Activated CD8-positive, alpha-beta memory T cell treated with anti-CD3 and anti-CD28 coated beads for 4 hours (primary cell): Measurements from ENCODE around the gene GLTP.

Experiments
- DNase-seq, 2 donors: peaks; one replicate each; pipeline ENCODE4 v3.0.0-alpha.2; 2020; ENCODE audit warnings: low read depth in 2 of 2

The GLTP gene

DNA sequence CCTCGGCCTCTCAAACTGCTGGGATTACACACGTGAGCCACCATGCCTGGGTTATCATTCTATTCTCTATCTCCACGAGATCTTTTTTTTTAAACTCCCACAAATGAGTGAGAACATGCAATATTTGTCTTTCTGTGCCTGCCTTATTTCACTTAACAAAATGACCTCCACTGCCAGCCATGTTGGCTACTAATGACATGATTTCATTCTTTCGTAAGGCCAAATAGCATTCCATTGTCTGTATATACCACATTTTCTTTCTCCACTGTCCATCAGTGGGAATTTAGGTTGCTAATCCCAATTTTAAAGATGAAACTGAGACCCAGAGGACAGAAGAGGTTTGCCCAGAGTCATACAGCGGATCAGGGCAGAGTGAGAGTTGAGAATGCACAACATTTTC, 36.2 kb downstream of the GLTP start:
- DNase-seq = no peak

DNA sequence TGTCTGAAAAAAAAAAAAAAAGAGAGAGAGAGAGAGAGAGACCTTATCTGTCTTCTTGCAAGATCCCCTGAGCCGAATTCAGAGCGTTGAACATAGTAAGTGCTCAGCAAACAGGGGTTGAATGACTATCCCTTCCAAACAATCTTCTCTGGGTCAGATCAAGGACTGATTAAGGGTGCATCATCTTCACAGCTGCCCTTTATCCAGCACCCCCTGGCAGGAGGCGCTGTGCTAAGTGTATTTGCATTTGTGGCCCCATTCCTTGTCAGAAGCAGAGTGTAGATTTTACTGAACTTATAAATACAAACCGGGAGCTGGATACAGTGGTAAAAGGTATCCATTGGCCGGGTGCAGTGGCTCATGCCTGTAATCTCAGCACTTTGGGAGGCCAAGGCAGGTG, 38.3 kb downstream of the GLTP start:
- no peak for DNase-seq

DNA sequence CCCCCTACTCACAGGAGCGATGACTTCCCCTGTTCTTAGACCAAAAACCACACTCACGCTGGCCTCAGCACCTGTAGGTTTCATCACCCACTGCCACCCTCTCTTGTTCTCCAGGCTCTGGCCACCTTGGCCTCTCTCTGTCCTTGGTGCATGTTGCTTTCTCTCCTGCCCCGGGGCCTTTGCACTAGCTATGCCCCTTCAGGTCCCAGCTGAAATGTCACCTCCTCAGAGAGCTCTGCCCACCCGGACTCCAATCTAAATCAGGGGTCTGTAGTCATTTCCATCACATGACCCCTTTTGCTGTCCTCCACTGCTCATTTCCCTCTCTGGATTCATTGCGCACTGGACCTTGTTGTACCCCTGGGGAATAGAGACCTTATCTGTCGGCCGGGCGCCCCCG, 39.0 kb downstream of the GLTP start:
- no peak for DNase-seq

DNA sequence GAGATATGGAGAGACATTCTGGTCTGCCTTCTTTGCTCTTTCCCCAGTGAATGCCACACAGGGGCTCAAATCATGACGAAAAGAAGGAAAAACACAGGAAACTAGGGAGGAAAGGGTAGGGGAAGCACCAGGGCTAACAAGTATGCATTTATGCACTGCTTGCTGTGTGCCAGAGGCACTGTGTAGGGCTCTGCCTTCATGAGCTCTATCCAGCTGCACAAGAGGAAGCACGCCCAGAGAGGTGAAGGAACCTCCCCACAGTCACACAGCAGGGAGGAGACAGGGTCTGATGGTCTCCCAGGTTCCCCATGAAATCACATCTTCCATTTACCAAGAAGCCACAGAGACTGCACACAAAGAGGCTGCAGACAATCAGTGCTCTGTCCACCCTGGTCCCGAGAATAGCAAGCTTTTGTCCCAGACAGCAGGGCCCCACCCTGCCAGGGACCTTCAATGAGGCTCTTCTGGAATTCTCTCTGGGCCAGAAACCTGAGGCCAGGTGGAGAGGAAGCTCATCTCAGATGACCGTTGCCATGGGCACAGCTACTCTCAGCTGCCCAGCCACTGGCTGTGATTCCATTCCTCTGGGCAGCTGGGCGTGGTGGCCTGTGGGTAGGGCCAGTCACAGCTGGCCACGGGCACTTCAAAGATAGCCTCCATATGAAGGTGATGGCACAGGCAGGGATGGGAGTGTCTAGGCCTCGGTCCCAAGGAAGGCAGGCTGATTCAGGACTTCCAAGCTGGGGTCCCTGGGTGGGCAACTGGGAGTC, 39.9 kb downstream of the GLTP start:
- DNase-seq = no peak

DNA sequence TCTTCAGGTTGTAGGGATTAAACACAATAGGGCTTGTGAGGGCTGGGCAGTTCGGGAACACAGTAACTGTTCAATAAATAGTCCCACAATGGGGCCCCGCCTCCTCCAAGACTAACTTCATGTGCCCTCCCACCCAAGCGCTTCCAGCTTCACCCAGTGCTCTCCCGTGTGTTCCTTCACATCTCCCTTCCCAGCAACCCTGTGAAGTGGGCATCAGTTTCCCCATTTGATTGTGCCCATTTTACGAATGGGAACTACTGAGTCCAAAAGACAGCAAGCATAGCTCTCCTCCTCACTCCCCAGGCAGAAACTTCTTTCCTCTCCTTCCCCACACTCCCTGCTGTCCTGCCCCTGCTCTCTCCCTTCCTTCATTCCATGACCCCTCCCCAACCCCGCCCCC, 40.9 kb downstream of the GLTP start:
- DNase-seq = no peak

DNA sequence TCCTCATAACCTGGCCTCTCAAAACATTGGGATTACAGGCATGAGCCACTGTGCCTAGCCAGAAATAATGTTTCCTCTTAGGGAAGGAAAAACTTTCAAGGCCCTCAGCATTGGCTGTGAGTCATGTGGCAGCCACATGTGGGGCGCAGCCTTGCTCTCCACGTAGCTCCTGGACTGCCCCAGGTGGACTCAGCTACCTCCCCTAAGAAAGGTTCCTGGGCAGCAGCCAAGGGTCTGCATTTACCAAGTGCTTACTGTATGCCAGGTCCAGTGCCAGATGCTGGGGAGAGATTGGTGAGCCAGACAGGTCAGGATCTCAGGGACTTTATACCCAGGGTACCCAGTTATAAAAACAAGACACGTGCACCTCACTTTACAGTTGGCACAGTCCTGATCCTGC, 43.4 kb downstream of the GLTP start:
- DNase-seq = no peak

DNA sequence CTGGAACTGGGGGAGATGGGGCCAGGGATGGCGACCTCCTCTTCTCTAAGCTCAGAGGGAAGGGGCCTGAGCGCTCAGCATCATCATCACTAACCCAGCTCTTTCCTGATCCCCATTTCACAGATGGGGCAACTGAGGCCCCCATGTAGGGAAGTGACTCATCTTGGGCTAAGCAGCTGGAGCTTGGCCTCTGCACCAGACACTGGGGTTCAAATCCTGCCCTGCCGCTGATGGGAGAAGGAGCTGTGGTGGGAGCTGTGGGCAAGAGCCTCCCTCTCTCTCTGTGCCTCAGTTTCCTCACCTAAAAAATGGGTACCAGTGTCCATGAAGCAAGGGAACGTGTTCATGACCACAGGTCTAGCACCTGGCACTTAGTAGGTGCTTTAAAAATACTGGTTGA, 44.5 kb downstream of the GLTP start:
- no peak for DNase-seq

DNA sequence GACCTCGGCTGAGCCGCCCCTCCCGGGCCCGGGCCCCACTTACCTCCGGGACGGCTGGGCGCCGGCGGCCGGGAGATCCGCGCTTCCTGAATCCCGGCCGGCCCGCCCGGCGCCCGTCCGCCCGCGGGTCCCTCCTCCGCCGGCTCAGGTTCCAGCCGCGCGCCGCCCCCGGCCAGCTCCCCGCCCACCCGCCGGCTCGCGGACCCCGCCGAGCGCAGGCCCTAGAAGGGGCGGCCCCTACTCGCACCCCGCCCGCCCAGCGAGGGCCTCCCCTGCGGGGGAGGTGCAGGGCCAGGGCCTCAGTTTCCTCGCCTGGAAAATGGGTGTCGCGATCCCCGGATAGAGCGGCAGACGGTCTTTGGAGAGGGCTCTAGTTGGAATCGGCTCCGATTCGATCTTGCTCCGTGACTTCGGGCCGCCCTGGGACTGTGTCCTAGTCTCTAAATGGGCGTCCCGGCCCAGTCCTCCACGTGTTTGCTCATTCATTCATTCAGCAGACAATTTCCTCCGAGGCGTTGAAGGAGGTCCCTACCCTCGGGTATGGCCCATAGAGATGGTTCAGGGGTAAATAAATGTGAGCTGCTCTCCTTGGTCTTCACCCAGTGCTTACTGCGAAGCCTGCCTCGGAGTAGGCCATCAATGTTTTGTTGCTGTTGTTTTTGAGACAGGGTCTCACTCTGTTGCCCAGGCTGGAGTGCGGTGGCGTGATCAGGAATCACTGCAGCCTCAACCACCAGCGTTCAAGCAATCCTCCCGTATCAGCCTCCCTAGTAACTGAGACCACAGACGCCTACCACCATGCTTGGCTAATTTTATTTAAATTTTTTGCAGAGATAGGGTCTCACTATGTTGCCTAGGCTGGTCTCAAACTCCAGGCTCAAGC, 46.8 kb downstream of the GLTP start, which contains the start of gene TRPV4:
TRPV4 (minus strand) TSS at position 92 of the 883 bp plus-strand sequence. CDS start 18,602 bp downstream, outside the sequence.
- DNase-seq = no peak

DNA sequence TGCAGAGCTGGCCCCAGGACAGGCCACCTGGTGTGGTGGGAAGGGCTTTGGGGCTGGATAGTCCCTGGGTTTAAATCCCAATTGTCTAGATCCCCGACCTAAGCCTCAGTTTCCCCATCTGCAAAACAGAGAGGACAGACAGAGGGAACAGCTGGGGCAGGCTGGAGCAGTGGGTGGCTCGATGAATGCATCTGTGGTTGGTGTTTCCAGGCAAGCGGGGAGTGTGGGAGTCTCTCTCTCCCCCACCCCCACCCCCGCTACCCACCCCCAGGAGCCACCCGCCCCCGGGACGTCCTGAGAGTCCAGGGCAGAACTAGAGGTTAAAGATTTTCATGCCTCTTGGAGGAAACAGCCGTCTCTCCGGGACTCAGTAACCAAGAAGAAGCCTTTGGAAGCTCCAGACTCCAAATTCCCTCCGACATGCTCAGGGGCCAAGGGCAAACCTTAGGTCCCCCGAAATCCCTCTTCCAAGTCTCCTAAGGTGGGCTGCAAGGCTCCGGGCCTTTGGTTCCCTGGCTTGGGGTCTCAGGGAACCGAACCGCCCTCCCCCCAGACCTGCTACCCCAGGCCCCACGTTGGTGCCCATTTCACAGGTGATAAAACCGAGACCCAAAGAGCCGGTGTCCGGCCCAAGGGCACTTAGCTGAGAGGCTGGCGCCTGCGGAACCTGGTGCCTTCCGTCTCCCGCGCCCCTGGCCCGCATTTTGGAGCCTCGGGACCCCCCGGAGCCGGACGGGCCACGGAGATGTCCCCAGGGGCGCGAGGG, 47.6 kb downstream of the GLTP start:
- DNase-seq = no peak

DNA sequence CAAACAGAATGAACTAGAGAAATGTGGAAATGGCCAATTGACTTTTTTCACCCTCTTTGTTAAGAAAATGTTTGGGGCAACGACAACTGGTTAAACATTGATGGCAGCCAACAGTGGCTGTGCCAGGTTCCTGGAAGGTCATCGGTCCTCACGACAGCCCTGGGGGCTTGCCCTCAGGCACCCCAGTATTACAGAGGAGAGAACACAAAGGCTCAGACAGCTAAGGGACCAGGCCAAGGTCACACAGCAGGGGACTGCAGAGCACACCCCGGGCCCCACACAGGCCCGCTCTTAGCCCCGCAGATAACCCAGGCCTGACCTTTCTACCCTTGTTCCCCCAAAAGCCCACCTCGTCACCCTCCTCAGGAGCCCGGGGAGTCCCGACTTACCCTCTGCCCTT, 48.4 kb downstream of the GLTP start:
- no peak for DNase-seq

DNA sequence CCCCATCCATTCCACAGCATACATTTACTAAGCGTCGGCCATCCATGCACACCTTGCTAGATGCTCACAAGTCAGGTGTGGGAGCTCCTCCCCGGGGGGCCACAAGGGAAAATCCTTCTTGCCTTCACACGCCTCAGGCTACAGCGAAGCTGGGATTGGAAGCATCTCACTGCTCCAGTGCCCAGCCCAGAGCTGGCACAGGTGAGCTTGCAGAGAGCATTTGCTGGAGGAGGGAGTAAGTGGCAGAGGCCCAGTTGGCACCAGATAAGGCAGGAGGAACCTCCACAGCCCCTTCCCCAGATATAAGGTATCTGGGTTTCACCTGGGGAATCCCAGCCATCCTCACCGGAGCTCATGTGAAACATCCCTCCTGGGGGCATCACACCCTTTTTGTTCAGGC, 49.0 kb downstream of the GLTP start:
- DNase-seq = no peak

DNA sequence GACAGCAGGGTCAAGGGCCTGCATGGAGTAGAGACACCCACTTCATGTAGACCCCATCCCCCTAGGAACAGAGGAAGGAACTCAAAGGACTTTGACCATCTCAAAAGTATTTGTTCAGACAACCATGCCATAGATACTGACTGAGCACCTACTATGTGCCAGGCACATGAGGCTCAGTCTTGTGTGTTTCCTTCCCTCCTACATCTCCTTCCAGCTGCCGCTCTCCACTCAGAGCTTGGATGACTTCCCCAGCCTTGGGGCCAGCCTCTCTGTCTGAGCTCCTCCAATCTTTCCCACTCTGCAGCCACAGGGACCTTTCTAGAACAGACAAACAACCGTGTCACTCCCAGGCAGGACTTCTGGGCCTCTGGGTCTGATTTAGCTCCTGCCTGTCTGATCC, 49.6 kb downstream of the GLTP start:
- no peak for DNase-seq

DNA sequence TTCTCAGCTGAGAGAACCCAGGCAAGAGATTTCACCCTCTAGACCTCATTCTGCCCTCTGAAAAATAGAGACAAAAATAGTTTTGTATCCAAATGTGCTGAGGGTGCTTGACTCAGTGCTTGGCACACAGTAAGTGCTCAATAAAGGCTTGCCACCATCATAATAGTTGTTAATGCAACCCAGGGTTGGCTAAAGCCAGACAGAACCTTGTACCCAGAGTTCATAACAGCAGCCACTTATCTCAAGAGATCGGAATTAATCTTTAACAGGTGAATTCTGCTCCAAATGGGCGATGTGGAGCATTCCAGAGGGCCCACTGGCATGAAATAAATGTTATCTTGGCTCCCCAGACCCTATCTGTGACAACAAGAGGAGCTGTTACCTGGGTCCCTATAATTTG, 50.1 kb downstream of the GLTP start:
- no peak for DNase-seq

DNA sequence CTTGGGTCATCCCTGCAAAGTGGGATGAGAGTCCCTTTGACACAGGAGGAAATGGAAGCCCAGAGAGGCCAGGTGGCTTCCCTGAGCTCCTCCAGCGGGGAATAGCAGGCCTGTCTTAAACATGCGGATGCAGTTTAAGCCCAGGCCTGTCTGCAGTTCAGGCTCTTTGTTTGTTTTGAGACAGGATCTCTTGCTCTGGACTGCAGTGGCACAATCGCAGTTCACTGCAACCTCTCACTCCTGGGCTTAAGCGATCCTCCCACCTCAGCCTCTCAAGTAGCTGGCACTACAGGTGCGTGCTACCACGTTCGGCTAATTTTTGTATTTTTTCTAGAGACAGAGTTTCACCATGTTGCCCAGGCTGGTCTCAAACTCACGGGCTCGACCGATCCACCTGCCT, 50.7 kb downstream of the GLTP start:
- DNase-seq = no peak

DNA sequence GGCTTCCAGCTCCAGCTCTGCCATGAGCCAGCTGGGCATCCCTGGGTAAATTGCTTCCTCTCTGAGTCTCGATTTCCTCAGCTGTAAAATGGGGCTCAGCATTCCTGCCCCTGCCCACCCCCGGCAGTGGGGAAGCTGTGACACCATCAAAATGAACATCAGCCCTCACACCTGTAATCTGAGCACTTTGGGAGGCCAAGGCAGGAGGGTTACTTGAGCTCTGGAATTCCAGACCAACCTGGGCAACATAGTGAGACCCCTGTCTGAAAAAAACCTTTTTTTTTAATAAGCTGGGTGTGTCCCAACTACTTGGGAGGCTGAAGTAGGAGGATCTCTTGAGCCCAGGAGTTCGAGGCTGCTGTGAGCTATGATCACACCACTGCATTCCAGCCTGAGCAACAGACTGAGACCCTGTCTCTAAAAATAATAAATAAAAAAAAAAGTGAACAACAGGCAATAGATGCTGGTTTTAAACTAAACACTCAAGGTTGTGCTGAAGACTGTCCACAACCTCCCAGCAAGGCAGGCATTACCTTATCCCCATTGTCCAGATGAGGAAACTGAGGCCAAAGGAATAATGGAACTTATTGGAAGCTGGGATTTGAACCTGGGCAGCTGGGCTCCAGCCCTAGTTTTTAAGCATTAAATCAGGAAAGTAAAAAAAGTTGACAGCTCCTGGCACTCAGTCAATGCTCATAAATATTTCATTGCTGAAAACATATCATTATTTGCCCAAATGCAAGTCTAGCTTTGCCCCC, 51.4 kb downstream of the GLTP start:
- no peak for DNase-seq

DNA sequence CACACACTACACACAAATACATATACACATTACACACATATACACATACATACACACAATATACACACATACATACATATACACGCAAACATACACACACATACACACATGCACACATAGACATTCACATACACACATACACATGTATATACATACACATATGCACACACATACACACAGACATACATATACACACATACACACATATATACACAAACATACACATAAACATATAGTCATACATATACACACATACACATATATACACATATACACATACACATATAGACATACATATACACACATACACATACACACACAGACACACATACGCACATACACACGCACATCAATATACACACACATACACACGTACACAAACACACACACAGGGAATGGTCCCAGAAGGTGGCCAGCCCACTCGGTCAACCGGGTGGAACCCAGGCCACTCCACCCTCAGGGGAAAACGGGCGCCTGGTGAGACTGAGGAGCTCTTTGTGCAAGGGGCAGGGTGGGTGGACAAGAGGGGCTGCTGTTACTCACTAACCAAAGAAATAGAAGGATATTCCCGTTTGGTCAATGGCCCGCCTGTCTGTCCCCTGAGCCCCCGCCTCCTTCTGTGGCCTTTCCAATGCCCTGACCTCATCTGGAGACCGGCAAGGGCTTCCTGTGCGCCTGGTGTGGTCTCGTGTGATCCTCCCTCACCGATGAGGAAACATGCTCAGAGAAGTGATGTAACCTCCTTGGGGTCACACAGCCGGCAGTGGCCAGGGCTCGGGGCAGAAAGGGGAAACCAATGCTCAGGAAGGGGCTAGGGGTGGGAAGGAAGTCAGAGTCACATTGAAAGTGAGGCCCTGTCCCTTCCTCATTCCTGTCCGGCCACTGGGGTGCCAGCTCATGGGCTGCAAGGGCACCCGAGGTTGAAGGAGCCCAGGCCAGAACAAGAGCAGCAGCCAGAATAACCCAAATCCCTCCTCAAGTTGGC, 52.5 kb downstream of the GLTP start:
- DNase-seq = no peak

DNA sequence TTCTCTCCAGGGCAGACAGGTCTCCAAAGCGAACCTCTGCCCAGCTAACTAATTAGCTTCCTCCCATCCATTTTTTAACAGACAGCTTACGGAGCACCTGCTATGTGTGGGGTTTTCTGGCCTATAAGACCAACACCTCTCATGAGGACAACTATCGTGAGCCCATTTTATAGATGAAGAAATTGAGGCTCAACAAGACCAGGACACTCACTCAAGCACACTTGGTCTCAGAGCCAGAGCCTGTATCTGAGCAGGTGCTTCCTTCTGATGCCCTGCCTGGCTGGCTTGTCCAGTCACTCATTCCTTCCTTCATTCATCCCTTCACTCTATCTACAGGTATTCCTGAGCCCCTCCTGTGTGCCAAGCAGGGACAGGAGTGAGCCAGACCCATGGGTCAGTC, 53.3 kb downstream of the GLTP start:
- DNase-seq = no peak

DNA sequence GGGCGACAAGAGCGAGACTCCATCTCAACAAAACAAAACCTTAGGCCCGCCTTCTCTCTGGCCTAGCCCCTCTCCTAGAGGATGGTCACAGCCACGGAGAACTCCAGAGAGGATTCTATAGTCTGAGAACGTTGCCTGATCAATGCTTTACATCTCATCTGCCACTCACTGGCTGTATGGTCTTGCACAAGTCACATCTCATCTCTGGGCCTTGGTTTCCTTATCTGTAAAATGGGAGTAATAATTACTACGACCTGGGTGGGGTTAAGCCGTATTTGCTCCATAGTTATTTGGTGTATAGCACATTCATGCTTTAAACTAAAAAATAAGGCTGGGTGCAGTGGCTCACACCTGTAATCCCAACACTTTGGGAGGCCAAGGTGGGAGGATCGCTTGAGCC, 55.6 kb downstream of the GLTP start:
- no peak for DNase-seq

DNA sequence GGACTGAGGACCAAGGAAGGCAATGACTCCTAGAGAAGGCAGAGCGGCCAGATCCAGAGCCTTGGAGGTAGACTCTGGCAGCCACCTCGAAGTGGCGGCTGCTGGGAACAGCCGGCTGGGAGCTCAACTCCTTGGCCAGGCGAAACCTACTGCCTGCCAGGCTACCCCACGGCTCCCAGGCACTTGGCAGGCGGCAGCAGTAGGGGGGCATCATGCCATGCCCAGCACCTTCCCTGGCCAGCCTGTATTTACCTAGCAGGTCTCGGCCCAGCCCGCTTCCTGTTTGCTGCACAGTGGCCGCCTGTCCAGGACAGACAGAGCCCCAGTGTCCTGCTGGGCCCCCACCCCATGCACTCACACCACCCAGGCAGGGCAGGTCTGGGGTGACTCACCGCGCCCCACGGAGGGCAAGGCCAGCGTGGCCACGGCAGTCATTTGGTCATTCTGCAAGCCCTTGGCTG, 57.4 kb downstream of the GLTP start:
- DNase-seq = no peak

DNA sequence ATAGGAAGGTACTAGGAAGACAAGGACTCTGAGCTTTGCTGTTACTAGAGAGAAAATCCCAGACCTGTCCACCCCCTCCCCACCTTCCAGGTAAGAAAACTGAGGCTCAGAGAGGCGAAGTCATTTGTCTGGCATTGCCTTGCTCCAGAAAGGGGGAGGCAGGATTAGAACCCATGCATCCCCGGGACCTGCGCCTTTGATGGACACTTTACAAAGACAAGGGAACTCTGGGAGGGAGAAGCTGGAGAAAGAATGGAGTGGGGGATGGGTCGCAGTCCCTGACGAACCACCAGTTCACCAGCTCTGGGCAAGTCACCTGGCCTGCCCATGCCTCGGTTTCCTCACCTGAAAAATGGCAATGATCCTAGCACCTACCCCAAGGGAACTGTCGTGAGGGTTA, 57.9 kb downstream of the GLTP start:
- no peak for DNase-seq
